ENCODE results near the gene ZNF709.
"Not testable (repeated sequence)": the region's sequence is repeated elsewhere in the genome, so short reads cannot be mapped to it uniquely, and the experiment has no call there.

ZNF709 gene

DNA sequence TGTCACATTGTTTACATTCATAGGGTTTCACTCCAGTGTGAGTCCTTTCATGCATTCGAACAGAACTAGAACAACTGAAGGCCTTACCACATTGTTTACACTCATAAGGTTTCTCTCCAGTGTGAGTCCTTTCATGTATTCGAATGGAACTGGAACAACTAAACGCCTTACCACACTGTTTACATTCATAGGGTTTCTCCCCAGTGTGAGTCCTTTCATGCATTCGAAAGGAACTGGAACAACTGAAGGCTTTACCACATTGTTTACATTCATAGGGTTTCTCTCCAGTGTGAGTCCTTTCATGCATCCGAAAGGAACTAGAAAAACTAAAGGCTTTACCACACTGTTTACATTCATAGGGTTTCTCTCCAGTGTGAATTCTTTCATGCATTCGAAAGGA lies 20.5 kb downstream of the ZNF709 start:
- not testable (repeated sequence) for H3K27ac ChIP-seq (ENCODE audit: low read depth, low read length); H3K4me3 ChIP-seq (ENCODE audit: low read depth in 1 of 2, low read length in 2 of 2); H3K4me1 ChIP-seq (ENCODE audit: control insufficient read depth in 1 of 2, insufficient read depth in 2 of 2, low read length in 2 of 2); H3K27me3 ChIP-seq (ENCODE audit: control insufficient read depth in 1 of 2, insufficient read depth in 2 of 2, low read length in 2 of 2); H3K9ac ChIP-seq (ENCODE audit: low read depth in 1 of 2, low read length in 2 of 2)
- peaks cover 7 to 18% of the 10 kb centered on the region in 2 donors for H3K36me3 ChIP-seq (ENCODE audit: control insufficient read depth in 1 of 2, insufficient read depth in 2 of 2, low read length in 2 of 2)
- peaks cover 39 to 56% of the 10 kb centered on the region in 2 donors for H3K9me3 ChIP-seq (ENCODE audit: control insufficient read depth in 1 of 2, low read length in 2 of 2)

DNA sequence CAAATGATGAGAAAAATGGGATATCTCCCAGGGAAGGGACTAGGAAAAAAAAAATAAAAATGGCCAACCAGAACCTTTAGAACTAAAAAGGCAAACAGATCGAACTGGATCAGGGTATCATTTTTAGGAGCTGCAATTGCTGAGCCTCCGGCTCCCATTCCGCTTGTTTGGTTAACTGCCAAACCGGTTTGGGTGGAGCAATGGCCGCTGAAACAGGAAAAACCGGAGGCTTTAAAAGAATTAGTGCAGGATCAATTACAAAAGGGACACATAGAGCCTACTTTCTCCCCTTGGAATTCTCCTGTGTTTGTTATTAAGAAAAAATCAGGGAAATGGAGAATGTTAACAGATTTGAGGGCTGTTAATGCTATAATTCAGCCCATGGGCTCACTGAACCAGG lies 31.1 kb downstream of the ZNF709 start:
- H3K4me1 ChIP-seq (ENCODE audit: control insufficient read depth in 1 of 2, insufficient read depth in 2 of 2, low read length in 2 of 2): no peaks in the 10 kb centered on the region
- peaks cover 24 to 30% of the 10 kb centered on the region in 2 donors for H3K9me3 ChIP-seq (ENCODE audit: control insufficient read depth in 1 of 2, low read length in 2 of 2)
- H3K9ac ChIP-seq (ENCODE audit: low read depth in 1 of 2, low read length in 2 of 2): no peak overlapping the region
- H3K36me3 ChIP-seq (ENCODE audit: control insufficient read depth in 1 of 2, insufficient read depth in 2 of 2, low read length in 2 of 2): no peaks in the 10 kb centered on the region
- H3K27me3 ChIP-seq (ENCODE audit: control insufficient read depth in 1 of 2, insufficient read depth in 2 of 2, low read length in 2 of 2): no peaks in the 10 kb centered on the region
- no peak overlapping the region for H3K27ac ChIP-seq (ENCODE audit: low read depth, low read length)
- no peak overlapping the region for H3K4me3 ChIP-seq (ENCODE audit: low read depth in 1 of 2, low read length in 2 of 2)

DNA sequence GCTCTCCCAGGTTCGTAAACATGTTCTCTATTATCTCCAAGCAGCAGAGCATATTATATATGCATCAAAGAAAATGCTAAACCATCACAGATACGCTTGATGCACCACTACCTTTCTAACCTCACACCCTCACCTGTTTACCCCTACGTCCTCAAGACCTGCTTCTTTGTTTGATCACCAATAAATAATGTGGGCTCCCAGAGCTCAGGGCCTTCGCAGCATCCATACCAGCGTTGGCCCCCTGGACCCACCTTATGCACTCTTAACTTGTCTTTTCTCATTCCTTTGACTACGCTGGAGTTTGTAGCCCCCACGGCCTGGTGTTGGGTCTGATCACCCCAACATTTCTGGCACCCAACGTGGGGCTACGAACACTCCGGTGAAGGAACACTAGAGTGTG lies 33.8 kb downstream of the ZNF709 start:
- Histone ChIP-seq H3K4me3 (ENCODE audit: low read depth in 1 of 2, low read length in 2 of 2) (no peak overlapping the region), H3K36me3 (ENCODE audit: control insufficient read depth in 1 of 2, insufficient read depth in 2 of 2, low read length in 2 of 2) (no peaks in the 10 kb centered on the region), H3K9me3 (ENCODE audit: control insufficient read depth in 1 of 2, low read length in 2 of 2) (peaks cover 18 to 27% of the 10 kb centered on the region in 2 donors), H3K27me3 (ENCODE audit: control insufficient read depth in 1 of 2, insufficient read depth in 2 of 2, low read length in 2 of 2) (no peaks in the 10 kb centered on the region), H3K27ac (ENCODE audit: low read depth, low read length) (no peak overlapping the region), H3K4me1 (ENCODE audit: control insufficient read depth in 1 of 2, insufficient read depth in 2 of 2, low read length in 2 of 2) (no peaks in the 10 kb centered on the region), H3K9ac (ENCODE audit: low read depth in 1 of 2, low read length in 2 of 2) (no peak overlapping the region)

DNA sequence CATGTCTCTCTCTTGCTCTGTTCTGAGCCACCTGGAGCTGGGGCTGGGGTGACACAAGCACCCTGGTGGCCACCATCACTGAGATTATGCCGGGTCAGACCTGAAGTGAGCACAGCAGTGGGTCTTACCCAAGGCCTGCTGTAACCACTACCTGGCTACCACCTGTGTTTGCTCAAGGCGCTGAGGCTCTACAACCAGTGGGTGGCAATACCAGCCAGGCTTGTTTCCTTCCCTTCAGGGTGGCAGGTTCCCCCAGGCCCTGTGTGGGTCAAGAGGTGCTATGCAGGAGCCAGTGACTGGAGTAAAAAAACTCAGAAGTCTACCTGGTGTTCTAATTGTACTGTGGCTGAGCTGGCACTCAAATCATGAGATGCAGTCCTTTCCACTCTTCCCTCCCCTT lies 35.8 kb downstream of the ZNF709 start:
- Histone ChIP-seq H3K4me1 (ENCODE audit: control insufficient read depth in 1 of 2, insufficient read depth in 2 of 2, low read length in 2 of 2) (no peaks in the 10 kb centered on the region), H3K4me3 (ENCODE audit: low read depth in 1 of 2, low read length in 2 of 2) (no peak overlapping the region), H3K9ac (ENCODE audit: low read depth in 1 of 2, low read length in 2 of 2) (no peak overlapping the region), H3K27ac (ENCODE audit: low read depth, low read length) (no peak overlapping the region), H3K9me3 (ENCODE audit: control insufficient read depth in 1 of 2, low read length in 2 of 2) (peaks cover 18 to 23% of the 10 kb centered on the region in 2 donors), H3K36me3 (ENCODE audit: control insufficient read depth in 1 of 2, insufficient read depth in 2 of 2, low read length in 2 of 2) (no peaks in the 10 kb centered on the region), H3K27me3 (ENCODE audit: control insufficient read depth in 1 of 2, insufficient read depth in 2 of 2, low read length in 2 of 2) (no peaks in the 10 kb centered on the region)

DNA sequence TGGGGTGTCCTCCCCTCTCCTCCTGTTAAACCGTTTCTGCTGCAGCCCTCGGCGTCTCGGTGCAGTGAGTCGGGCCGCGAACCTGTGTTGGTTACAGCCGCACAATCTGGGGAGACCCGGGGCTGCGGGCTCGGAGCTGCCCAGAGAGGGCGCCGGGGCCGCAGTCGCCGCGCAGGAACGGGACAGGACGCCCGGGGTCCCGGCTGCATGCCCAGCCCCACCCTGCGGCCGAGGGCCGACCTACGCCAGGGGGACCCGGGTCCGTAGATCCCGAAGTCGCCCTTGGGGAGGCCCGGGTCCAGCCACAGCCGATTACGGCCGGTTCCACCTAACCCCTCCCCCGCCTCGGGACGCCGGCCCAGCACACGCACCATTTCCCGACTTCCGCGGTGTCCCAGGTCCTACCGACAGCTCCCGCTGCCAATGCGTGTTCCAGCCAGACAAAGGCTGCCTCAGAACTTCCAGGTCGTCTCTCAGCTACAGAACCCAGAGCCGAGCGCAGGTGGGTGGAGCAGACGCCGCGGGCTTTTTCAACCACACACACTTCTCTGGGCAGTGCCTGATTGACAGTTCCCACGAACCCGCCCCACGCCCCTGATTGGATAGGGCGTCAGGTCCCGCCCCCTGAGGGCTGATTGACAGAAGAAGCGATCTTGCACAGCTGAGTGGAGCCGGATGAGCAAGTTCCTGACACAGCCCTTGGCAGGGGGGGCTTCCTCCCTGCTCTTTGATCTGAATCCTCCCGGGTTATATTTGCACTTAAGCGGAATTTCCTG lies 43.9 kb downstream of the ZNF709 start, which contains the start of gene ZNF443:
ZNF443 (minus strand) TSS at position 481 of the 776 bp plus-strand sequence; CDS start at position 374, 107 bp downstream.
- no peaks in the 10 kb centered on the region for H3K4me1 ChIP-seq (ENCODE audit: control insufficient read depth in 1 of 2, insufficient read depth in 2 of 2, low read length in 2 of 2)
- H3K27me3 ChIP-seq (ENCODE audit: control insufficient read depth in 1 of 2, insufficient read depth in 2 of 2, low read length in 2 of 2): no peaks in the 10 kb centered on the region
- no peaks in the 10 kb centered on the region for H3K9me3 ChIP-seq (ENCODE audit: control insufficient read depth in 1 of 2, low read length in 2 of 2)
- peak within 1 kb of the TSS; percentile 80 to 81 for H3K4me3 ChIP-seq (ENCODE audit: low read depth in 1 of 2, low read length in 2 of 2)
- peak within 1 kb of the TSS; percentile 39 to 70 for H3K9ac ChIP-seq (ENCODE audit: low read depth in 1 of 2, low read length in 2 of 2)
- H3K36me3 ChIP-seq (ENCODE audit: control insufficient read depth in 1 of 2, insufficient read depth in 2 of 2, low read length in 2 of 2): no peaks in the 10 kb centered on the region
- peak within 1 kb of the TSS; percentile 62 for H3K27ac ChIP-seq (ENCODE audit: low read depth, low read length)

DNA sequence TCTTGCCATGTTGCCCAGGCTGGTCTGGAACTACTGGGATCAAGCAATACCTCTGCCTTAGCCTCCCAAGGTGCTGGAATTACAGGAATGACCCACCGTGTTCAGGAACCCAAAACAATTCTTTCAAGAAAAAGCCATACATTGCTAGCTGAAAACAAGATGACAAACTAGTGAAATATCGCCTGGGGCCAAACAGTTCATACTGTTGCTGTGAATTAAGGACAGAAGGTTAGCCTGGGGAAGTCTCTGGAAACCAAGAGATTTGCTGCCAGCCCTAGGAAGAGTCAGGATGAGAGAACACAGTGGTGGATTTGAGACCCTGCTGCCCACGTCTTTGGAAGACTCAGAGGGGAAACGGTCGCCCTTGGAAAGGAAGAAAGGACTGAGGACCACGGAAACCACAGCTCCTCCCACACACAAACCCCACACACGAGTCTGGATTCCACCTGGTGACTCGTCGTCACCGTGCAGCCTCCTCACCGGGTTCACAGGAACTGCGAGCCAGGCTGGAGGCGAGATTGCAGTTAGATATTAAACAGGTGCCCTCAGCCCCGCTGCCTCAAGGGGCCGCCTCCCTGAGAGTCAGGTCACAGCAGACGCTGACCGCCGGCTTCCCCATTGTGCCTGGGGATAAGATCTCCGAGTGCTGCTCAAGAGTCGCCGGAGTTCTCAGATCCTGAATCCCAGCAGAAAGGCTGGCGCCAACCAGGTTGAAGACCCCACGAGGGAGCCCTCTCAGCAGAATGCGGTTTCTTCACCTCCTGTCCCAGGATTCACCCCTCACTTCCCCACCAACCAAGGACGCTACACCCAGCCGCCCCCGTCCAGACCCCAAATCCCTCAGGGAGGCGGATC lies 44.7 kb downstream of the ZNF709 start:
- peak overlapping the region; percentile 39 to 70 for H3K9ac ChIP-seq (ENCODE audit: low read depth in 1 of 2, low read length in 2 of 2)
- not testable (repeated sequence) for H3K36me3 ChIP-seq (ENCODE audit: control insufficient read depth in 1 of 2, insufficient read depth in 2 of 2, low read length in 2 of 2)

DNA sequence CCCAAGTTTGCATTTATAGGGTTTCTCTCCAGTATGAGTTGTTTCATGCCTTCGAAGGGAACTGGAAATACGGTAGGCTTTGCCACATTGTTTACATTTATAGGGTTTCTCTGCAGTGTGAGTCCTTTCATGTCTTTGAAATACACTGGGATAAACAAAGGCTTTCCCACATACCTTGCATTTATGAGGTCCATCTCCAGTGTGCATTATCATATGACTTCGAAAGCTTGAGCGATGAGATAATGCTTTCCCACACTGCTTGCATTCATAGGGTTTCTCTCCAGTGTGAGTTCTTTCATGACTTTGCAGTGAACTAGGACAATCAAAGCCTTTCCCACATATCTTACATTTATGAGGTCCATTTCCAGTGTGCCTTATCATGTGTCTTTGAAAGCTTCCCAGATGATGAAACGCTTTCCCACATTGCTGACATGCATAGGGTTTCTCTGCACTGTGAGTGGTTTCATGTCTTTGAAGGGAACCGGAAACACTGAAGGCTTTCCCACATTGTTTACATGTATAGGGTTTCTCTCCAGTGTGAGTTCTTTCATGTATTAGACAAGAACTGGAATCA lies 53.8 kb downstream of the ZNF709 start:
- not testable (repeated sequence) for H3K27ac ChIP-seq (ENCODE audit: low read depth, low read length); H3K9ac ChIP-seq (ENCODE audit: low read depth in 1 of 2, low read length in 2 of 2); H3K27me3 ChIP-seq (ENCODE audit: control insufficient read depth in 1 of 2, insufficient read depth in 2 of 2, low read length in 2 of 2); H3K4me1 ChIP-seq (ENCODE audit: control insufficient read depth in 1 of 2, insufficient read depth in 2 of 2, low read length in 2 of 2)
- H3K4me3 ChIP-seq (ENCODE audit: low read depth in 1 of 2, low read length in 2 of 2): peak overlapping the region in 1 of 2 donors; percentile 28
- peaks cover 12 to 27% of the 10 kb centered on the region in 2 donors for H3K36me3 ChIP-seq (ENCODE audit: control insufficient read depth in 1 of 2, insufficient read depth in 2 of 2, low read length in 2 of 2)
- H3K9me3 ChIP-seq (ENCODE audit: control insufficient read depth in 1 of 2, low read length in 2 of 2): peaks cover 24 to 27% of the 10 kb centered on the region in 2 donors

More for the DNA sequence above, 44.7 kb downstream of the ZNF709 start:
- H3K9me3 ChIP-seq (ENCODE audit: control insufficient read depth in 1 of 2, low read length in 2 of 2); H3K27me3 ChIP-seq (ENCODE audit: control insufficient read depth in 1 of 2, insufficient read depth in 2 of 2, low read length in 2 of 2); H3K4me1 ChIP-seq (ENCODE audit: control insufficient read depth in 1 of 2, insufficient read depth in 2 of 2, low read length in 2 of 2): not testable (repeated sequence)
- Histone ChIP-seq H3K4me3 (ENCODE audit: low read depth in 1 of 2, low read length in 2 of 2) (peak overlapping the region; percentile 80 to 81), H3K27ac (ENCODE audit: low read depth, low read length) (peak overlapping the region; percentile 62)

DNA sequence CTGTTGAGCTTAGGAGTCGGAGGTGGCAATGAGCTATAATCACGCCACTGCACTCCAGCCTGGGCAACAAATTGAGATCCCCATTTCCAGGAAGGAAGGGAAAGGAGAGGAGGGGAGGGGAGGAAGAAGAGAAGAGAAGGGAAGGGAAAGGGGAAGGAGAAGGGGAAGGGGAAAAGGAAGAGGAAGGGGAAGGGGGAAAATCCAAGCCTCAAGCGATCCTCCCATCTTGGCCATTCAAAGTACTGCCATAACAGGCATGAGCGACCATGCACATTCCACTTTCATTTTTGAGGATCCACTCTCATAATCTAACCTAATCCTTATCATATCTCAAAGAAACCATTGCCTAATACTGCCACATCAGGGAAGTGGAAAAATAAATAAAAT lies 58.7 kb downstream of the ZNF709 start:
- Histone ChIP-seq H3K4me3 (ENCODE audit: low read depth in 1 of 2, low read length in 2 of 2) (no peak overlapping the region), H3K4me1 (ENCODE audit: control insufficient read depth in 1 of 2, insufficient read depth in 2 of 2, low read length in 2 of 2) (no peaks in the 10 kb centered on the region), H3K36me3 (ENCODE audit: control insufficient read depth in 1 of 2, insufficient read depth in 2 of 2, low read length in 2 of 2) (peaks cover 5 to 18% of the 10 kb centered on the region in 2 donors), H3K27ac (ENCODE audit: low read depth, low read length) (no peak overlapping the region), H3K27me3 (ENCODE audit: control insufficient read depth in 1 of 2, insufficient read depth in 2 of 2, low read length in 2 of 2) (no peaks in the 10 kb centered on the region), H3K9me3 (ENCODE audit: control insufficient read depth in 1 of 2, low read length in 2 of 2) (peaks cover 22 to 25% of the 10 kb centered on the region in 2 donors), H3K9ac (ENCODE audit: low read depth in 1 of 2, low read length in 2 of 2) (no peak overlapping the region)

DNA sequence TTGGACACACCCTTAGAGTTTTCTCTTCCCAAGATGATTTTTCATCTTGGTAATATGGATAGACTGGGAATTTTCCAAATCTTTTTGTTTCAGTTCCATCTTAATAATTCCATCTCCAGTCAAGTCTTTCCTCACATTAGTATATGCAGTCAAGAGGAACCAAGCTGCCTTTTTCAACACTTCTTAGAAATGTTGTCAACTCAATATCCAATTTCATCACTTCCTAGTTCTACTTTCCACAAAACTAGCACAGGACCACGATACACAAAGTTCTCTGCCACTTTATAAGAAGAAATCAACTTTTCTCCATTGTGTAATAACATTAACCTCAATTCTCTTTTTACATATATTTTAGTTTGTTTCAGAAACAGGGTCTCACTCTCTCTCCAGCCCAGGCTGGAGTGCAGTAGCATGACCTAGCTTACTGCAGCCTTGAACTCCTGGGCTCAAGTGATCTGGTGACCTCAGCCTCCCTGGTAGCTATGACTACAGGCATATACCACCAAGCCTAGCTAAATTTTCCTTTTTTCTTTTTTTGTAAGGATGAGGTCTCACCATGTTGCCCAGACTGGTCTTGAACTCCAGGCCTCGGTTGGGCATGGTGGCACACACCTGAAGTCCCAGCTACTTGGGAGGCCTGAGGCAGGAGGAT lies 59.3 kb downstream of the ZNF709 start:
- Histone ChIP-seq H3K9ac (ENCODE audit: low read depth in 1 of 2, low read length in 2 of 2) (no peak overlapping the region), H3K27me3 (ENCODE audit: control insufficient read depth in 1 of 2, insufficient read depth in 2 of 2, low read length in 2 of 2) (no peaks in the 10 kb centered on the region), H3K9me3 (ENCODE audit: control insufficient read depth in 1 of 2, low read length in 2 of 2) (peaks cover 17 to 21% of the 10 kb centered on the region in 2 donors), H3K36me3 (ENCODE audit: control insufficient read depth in 1 of 2, insufficient read depth in 2 of 2, low read length in 2 of 2) (peaks cover 4 to 13% of the 10 kb centered on the region in 2 donors), H3K27ac (ENCODE audit: low read depth, low read length) (no peak overlapping the region), H3K4me3 (ENCODE audit: low read depth in 1 of 2, low read length in 2 of 2) (no peak overlapping the region), H3K4me1 (ENCODE audit: control insufficient read depth in 1 of 2, insufficient read depth in 2 of 2, low read length in 2 of 2) (no peaks in the 10 kb centered on the region)
